H9 (cell line): ENCODE measurements around the gene CCL24. TPM values are rescaled to one million over a fixed set of nuclear protein-coding genes. Genes with fewer than 3 reads are reported as not detected.

Source experiments
- DNase-seq: peaks from one replicate; pipeline ENCODE4 v3.0.0-alpha.2; 2017
- H2AFZ ChIP-seq: one replicate; pipeline ENCODE4 v1.6.1; 2013; ENCODE audit warnings: mild to moderate bottlenecking, low read length, control low read depth, moderate library complexity
- H2AK5ac ChIP-seq: 2 replicates; pipeline ENCODE4 v1.6.1; 2013; ENCODE audit warnings: low read length, control low read depth, mixed read lengths; ENCODE audit not compliant: insufficient read length
- H2BK120ac ChIP-seq: one replicate; pipeline ENCODE4 v1.6.1; 2013; ENCODE audit warnings: low read depth, mild to moderate bottlenecking, low read length, control low read depth, inconsistent platforms; ENCODE audit not compliant: poor library complexity, severe bottlenecking
- H2BK12ac ChIP-seq: 2 replicates; pipeline ENCODE4 v1.6.1; 2013; ENCODE audit warnings: low read length, control low read depth, mixed read lengths, low read depth; ENCODE audit not compliant: insufficient read length
- H2BK15ac ChIP-seq: 2 replicates; pipeline ENCODE4 v1.6.1; 2013; ENCODE audit warnings: low read depth, low read length, control low read depth
- H2BK20ac ChIP-seq: one replicate; pipeline ENCODE4 v1.6.1; 2013; ENCODE audit warnings: low read depth, mild to moderate bottlenecking, low read length, control low read depth, inconsistent platforms; ENCODE audit not compliant: poor library complexity, severe bottlenecking
- H2BK5ac ChIP-seq: 2 replicates; pipeline ENCODE4 v1.6.1; 2013; ENCODE audit warnings: low read length, control low read depth, mixed read lengths; ENCODE audit not compliant: insufficient read length
- H3K14ac ChIP-seq: 2 replicates; pipeline ENCODE4 v1.6.1; 2013; ENCODE audit warnings: low read length, control low read depth; ENCODE audit not compliant: insufficient read depth
- H3K18ac ChIP-seq: 2 replicates; pipeline ENCODE4 v1.6.1; 2013; ENCODE audit warnings: low read depth, mild to moderate bottlenecking, mixed read lengths, low read length, control low read depth; ENCODE audit not compliant: insufficient read length
- H3K23ac ChIP-seq: 2 replicates; pipeline ENCODE4 v1.6.1; 2013; ENCODE audit warnings: low read length, control low read depth, mixed read lengths, low read depth; ENCODE audit not compliant: insufficient read length
- H3K23me2 ChIP-seq: 2 replicates; pipeline ENCODE4 v1.6.1; 2013; ENCODE audit warnings: low read depth, mild to moderate bottlenecking, mixed read lengths, low read length, control low read depth; ENCODE audit not compliant: insufficient read length, poor library complexity, severe bottlenecking
- H3K27ac ChIP-seq: 2 replicates; pipeline ENCODE4 v1.5.1; 2013; ENCODE audit warnings: low read length, control low read depth, mixed read lengths, low read depth; ENCODE audit not compliant: insufficient read length
- H3K27me3 ChIP-seq: 2 replicates; pipeline ENCODE4 v1.6.1; 2013; ENCODE audit warnings: low read length, control low read depth, inconsistent platforms; ENCODE audit not compliant: insufficient read depth
- H3K4ac ChIP-seq: 2 replicates; pipeline ENCODE4 v1.6.1; 2013; ENCODE audit warnings: low read depth, mild to moderate bottlenecking, control low read depth, inconsistent platforms, low read length, moderate library complexity
- H3K4me1 ChIP-seq: 2 replicates; pipeline ENCODE4 v1.6.1; 2013; ENCODE audit warnings: low read length, control low read depth, inconsistent platforms; ENCODE audit not compliant: insufficient read depth
- H3K4me2 ChIP-seq: 2 replicates; pipeline ENCODE4 v1.6.1; 2013; ENCODE audit warnings: low read length, control low read depth, mixed read lengths; ENCODE audit not compliant: insufficient read length, insufficient read depth
- H3K56ac ChIP-seq: 2 replicates; pipeline ENCODE4 v1.6.1; 2013; ENCODE audit warnings: low read depth, mild to moderate bottlenecking, mixed read lengths, low read length, control low read depth; ENCODE audit not compliant: insufficient read length
- H3K79me1 ChIP-seq: 2 replicates; pipeline ENCODE4 v1.6.1; 2013; ENCODE audit warnings: low read depth, mild to moderate bottlenecking, moderate library complexity, low read length, control low read depth, inconsistent platforms; ENCODE audit not compliant: insufficient read depth, poor library complexity, severe bottlenecking
- H3K79me2 ChIP-seq: 2 replicates; pipeline ENCODE4 v1.6.1; 2013; ENCODE audit warnings: low read length, control low read depth, inconsistent platforms; ENCODE audit not compliant: insufficient read depth
- H3K9ac ChIP-seq: 2 replicates; pipeline ENCODE4 v1.6.1; 2013; ENCODE audit warnings: low read length, control low read depth, mixed read lengths; ENCODE audit not compliant: insufficient read length; ENCODE audit errors: extremely low read depth
- H3K9me3 ChIP-seq: one replicate; pipeline ENCODE4 v1.6.1; 2013; ENCODE audit warnings: low read depth, low read length, inconsistent platforms; ENCODE audit not compliant: control insufficient read depth
- H3T11ph ChIP-seq: one replicate; pipeline ENCODE4 v1.6.1; 2013; ENCODE audit warnings: mild to moderate bottlenecking, low read length, control low read depth, inconsistent platforms
- H4K20me1 ChIP-seq: one replicate; pipeline ENCODE4 v1.6.1; 2013; ENCODE audit not compliant: control insufficient read depth, insufficient read length, insufficient read depth
- H4K5ac ChIP-seq: 2 replicates; pipeline ENCODE4 v1.6.1; 2013; ENCODE audit warnings: low read depth, mild to moderate bottlenecking, mixed read lengths, low read length, control low read depth; ENCODE audit not compliant: insufficient read length
- H4K8ac ChIP-seq: replicated peaks from 2 replicates; pipeline ENCODE4 v1.6.1; 2013; ENCODE audit warnings: low read length, control low read depth, mixed read lengths, low read depth; ENCODE audit not compliant: insufficient read length
- H4K91ac ChIP-seq: 2 replicates; pipeline ENCODE4 v1.6.1; 2013; ENCODE audit warnings: low read depth, mild to moderate bottlenecking, moderate library complexity, mixed read lengths, low read length, control low read depth; ENCODE audit not compliant: insufficient read length
- H3K27ac Mint-ChIP-seq, 3 experiments: 2 replicates in 2 of 3; 3 replicates in 1 of 3; pipeline ENCODE4 v1.8.0; 2020 to 2021; ENCODE audit warnings: mixed read lengths in 3 of 3, mild to moderate bottlenecking in 1 of 3, moderate library complexity in 1 of 3
- H3K27me3 Mint-ChIP-seq: 2 replicates; pipeline ENCODE4 v1.8.0; 2021; ENCODE audit warnings: low read depth, mild to moderate bottlenecking, moderate library complexity, mixed read lengths
- H3K36me3 Mint-ChIP-seq, 3 experiments: 2 replicates in 2 of 3; 3 replicates in 1 of 3; pipeline ENCODE4 v1.8.0; 2020 to 2021; ENCODE audit warnings: low read depth in 3 of 3, mixed read lengths in 3 of 3; ENCODE audit not compliant: insufficient read depth in 1 of 3
- H3K4me1 Mint-ChIP-seq, 2 experiments: 2 replicates each; pipeline ENCODE4 v1.8.0; 2020; ENCODE audit warnings: mixed read lengths in 2 of 2
- H3K4me3 Mint-ChIP-seq, 2 experiments: 2 replicates in 1 of 2; 3 replicates in 1 of 2; pipeline ENCODE4 v1.8.0; 2020 to 2021; ENCODE audit warnings: mild to moderate bottlenecking in 2 of 2, mixed read lengths in 2 of 2, moderate library complexity in 1 of 2
- H3K9me3 Mint-ChIP-seq, 2 experiments: 2 replicates in 1 of 2; 3 replicates in 1 of 2; pipeline ENCODE4 v1.8.0; 2020; ENCODE audit warnings: mild to moderate bottlenecking in 2 of 2, mixed read lengths in 2 of 2, moderate library complexity in 1 of 2
- WGBS: extraction: QIAGEN DNeasy Blood & Tissue Kit; methylation state at CpG from one replicate; pipeline ENCODE4 v1.1.7; 2013; ENCODE audit warnings: missing lambda C conversion rate, low lambda C conversion rate, mixed read lengths; ENCODE audit not compliant: insufficient read length; ENCODE audit errors: extremely low coverage; 5-methylcytosine and 5-hydroxymethylcytosine counted together
- total RNA-seq: library from RNA; stranded (reverse); gene quantifications from 2 replicates; pipeline ENCODE4 v1.2.1, GENCODE V29; 2021
- TF ChIP-seq, protein P1 (sequence below): fragments of 200-600 bp; sonication (generic); conservative IDR thresholded peaks from 3 replicates; pipeline ENCODE4 v1.8.0; 2021; ENCODE audit warnings: antibody characterized with exemption, mild to moderate bottlenecking

Gene CCL24
- total RNA-seq, 1 experiment from 2014 or later: not detected

DNA sequence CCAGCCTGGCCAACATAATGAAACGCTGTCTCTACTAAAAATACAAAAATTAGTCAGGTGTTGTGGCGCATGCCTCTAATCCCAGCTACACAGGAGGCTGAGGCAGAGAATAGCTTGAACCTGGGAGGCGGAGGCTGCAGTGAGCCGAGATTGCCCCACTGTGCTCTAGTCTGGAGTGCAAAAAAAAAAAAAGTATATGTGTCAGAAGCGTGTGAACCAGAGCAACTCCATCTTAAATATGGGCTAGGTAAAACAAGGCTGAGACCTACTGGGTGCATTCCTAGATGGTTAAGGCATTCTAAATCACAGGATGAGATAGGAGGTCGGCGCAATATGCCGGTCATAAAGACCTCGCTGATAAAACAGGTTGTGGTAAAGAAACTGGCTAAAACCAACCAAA is 6.2 kb downstream of the CCL24 start:
- Histone ChIP-seq H3T11ph (no peak overlapping the region), H2BK5ac (no peak overlapping the region), H4K20me1 (no peaks in the 10 kb centered on the region), H2AK5ac (no peak overlapping the region), H4K91ac (no peak overlapping the region), H3K27me3 (no peaks in the 10 kb centered on the region), H3K4ac (no peak overlapping the region), H3K4me1 (no peaks in the 10 kb centered on the region), H3K9me3 (no peaks in the 10 kb centered on the region), H3K23ac (no peak overlapping the region), H2BK12ac (no peak overlapping the region), H3K9ac (no peak overlapping the region), H2BK120ac (no peak overlapping the region), H3K18ac (no peak overlapping the region), H2AFZ (no peak overlapping the region), H3K4me2 (no peak overlapping the region), H3K14ac (no peak overlapping the region), H2BK15ac (no peak overlapping the region), H3K56ac (no peak overlapping the region), H4K8ac (no peak overlapping the region), H3K23me2 (no peaks in the 10 kb centered on the region), H2BK20ac (no peak overlapping the region), H4K5ac (no peak overlapping the region), H3K27ac (no peak overlapping the region), H3K79me2 (no peaks in the 10 kb centered on the region), H3K79me1 (no peaks in the 10 kb centered on the region)
- DNase-seq: no peak
- no peak overlapping the region for H3K27ac Mint-ChIP-seq
- H3K27me3 Mint-ChIP-seq: peaks cover 3% of the 10 kb centered on the region
- H3K4me3 Mint-ChIP-seq: no peak overlapping the region
- H3K9me3 Mint-ChIP-seq: peaks cover 15 to 19% of the 10 kb centered on the region in 2 experiments
- no CpG with 5 or more reads among the region's 9 CpGs for WGBS
- H3K4me1 Mint-ChIP-seq: no peaks in the 10 kb centered on the region; a peak in 1 of 4 replicates
- TF ChIP-seq, protein P1, sequence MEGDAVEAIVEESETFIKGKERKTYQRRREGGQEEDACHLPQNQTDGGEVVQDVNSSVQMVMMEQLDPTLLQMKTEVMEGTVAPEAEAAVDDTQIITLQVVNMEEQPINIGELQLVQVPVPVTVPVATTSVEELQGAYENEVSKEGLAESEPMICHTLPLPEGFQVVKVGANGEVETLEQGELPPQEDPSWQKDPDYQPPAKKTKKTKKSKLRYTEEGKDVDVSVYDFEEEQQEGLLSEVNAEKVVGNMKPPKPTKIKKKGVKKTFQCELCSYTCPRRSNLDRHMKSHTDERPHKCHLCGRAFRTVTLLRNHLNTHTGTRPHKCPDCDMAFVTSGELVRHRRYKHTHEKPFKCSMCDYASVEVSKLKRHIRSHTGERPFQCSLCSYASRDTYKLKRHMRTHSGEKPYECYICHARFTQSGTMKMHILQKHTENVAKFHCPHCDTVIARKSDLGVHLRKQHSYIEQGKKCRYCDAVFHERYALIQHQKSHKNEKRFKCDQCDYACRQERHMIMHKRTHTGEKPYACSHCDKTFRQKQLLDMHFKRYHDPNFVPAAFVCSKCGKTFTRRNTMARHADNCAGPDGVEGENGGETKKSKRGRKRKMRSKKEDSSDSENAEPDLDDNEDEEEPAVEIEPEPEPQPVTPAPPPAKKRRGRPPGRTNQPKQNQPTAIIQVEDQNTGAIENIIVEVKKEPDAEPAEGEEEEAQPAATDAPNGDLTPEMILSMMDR: no peak
- peaks cover 4 to 11% (median 6%) of the 10 kb centered on the region in 3 experiments; a peak in 6 of 7 replicates for H3K36me3 Mint-ChIP-seq
